HCT116 (cell line): ENCODE data around the gene GPR26. TPM values are rescaled to one million over a fixed set of nuclear protein-coding genes. Genes with fewer than 3 reads are reported as not detected.

Experiments
- ATAC-seq: fragments of 200-7000 bp; cut with Tn5 transposase; 2 replicates; pipeline ENCODE4 v1.9.1; 2020; ENCODE audit warnings: mild to moderate bottlenecking, moderate library complexity
- BruUV-seq: library from RNA; stranded (reverse); fragments of 400-500 nt; replicated peaks from 2 replicates; lab custom pipeline; 2021; lab: Mats Ljungman, UMichigan
- CTCF ChIA-PET: fragments of 300-600 bp; sonication (Branson Sonifier 250); formaldehyde crosslinking; loops from one replicate; lab custom pipeline; 2021; ENCODE audit warnings: antibody characterized with exemption; lab: Charles Lee
- POLR2A ChIA-PET: fragments of 300-600, 350-600 bp; sonication (Branson Sonifier 250); formaldehyde crosslinking; loops from one replicate; lab custom pipeline; 2021; ENCODE audit warnings: antibody characterized with exemption; lab: Charles Lee
- RAD21 ChIA-PET, 2 experiments: fragments of 300-600 bp; sonication (Branson Sonifier 250); formaldehyde crosslinking; loops; one replicate each; lab custom pipeline; 2023; ENCODE audit warnings: low total read pairs in 2 of 2; ENCODE audit not compliant: uncharacterized antibody in 2 of 2, unreplicated experiment in 2 of 2, low non-redundant PET in 1 of 2; lab: Charles Lee
- DNase-seq: peaks from one replicate; pipeline ENCODE4 v3.0.0-alpha.2; 2010; ENCODE audit warnings: low read depth, low spot score
- H2AFZ ChIP-seq: fragments of 200-600 bp; shearing (Covaris generic), sonication (generic); 2 replicates; pipeline ENCODE4 v1.6.1; 2017; ENCODE audit warnings: low read depth, mixed run types, mixed read lengths, antibody characterized with exemption, low read length; ENCODE audit not compliant: poor library complexity, severe bottlenecking
- H3K27ac ChIP-seq: 2 replicates; pipeline ENCODE4 v1.5.1; 2012; ENCODE audit warnings: low read depth, low read length
- H3K27me3 ChIP-seq: fragments of 200-600 bp; sonication (generic); 2 replicates; pipeline ENCODE4 v1.6.1; 2016; ENCODE audit warnings: mixed run types, low read length, mixed read lengths; ENCODE audit not compliant: insufficient read depth
- H3K36me3 ChIP-seq, 2 experiments: fragments of 200-500 bp in 1 of 2; fragments of 200-600 bp in 1 of 2; sonication (Bioruptor generic) in 1 of 2; sonication (generic) in 1 of 2; 2 replicates each; pipeline versions ENCODE4 v1.5.1 to v1.6.1; 2014 to 2016; ENCODE audit warnings: low read length in 2 of 2, inconsistent platforms in 1 of 2, mixed read lengths in 1 of 2, mixed run types in 1 of 2; ENCODE audit not compliant: insufficient read depth in 2 of 2, control insufficient read depth in 1 of 2
- H3K4me1 ChIP-seq, 2 experiments: fragments of 200-600 bp in 1 of 2; sonication (generic) in 1 of 2; 2 replicates each; pipeline versions ENCODE4 v1.5.1 to v1.6.1; 2012 to 2017; ENCODE audit warnings: low read length in 2 of 2, inconsistent platforms in 1 of 2, mild to moderate bottlenecking in 1 of 2, mixed read lengths in 1 of 2, mixed run types in 1 of 2, moderate library complexity in 1 of 2; ENCODE audit not compliant: insufficient read depth in 2 of 2, control insufficient read depth in 1 of 2
- H3K4me2 ChIP-seq: fragments of 200-600 bp; sonication (generic); 2 replicates; pipeline ENCODE4 v1.6.1; 2017; ENCODE audit warnings: mixed run types, low read length, mixed read lengths
- H3K4me3 ChIP-seq, 2 experiments: fragments of 200-600 bp in 1 of 2; sonication (generic) in 1 of 2; replicated peaks in 1 of 2; 2 replicates each; pipeline ENCODE4 v1.5.1; 2011 to 2016; ENCODE audit warnings: low read length in 2 of 2, control low read depth in 1 of 2, low read depth in 1 of 2, mild to moderate bottlenecking in 1 of 2, mixed read lengths in 1 of 2, mixed run types in 1 of 2
- H3K79me2 ChIP-seq: fragments of 200-600 bp; sonication (generic); 2 replicates; pipeline ENCODE4 v1.6.1; 2017; ENCODE audit warnings: mild to moderate bottlenecking, mixed run types, low read length, moderate library complexity, mixed read lengths; ENCODE audit not compliant: insufficient read depth
- H3K9ac ChIP-seq: fragments of 200-600 bp; sonication (generic); 2 replicates; pipeline ENCODE4 v1.6.1; 2016; ENCODE audit warnings: low read length, mixed read lengths
- H3K9me2 ChIP-seq: fragments of 200-600 bp; sonication (generic), shearing (Covaris generic); 2 replicates; pipeline ENCODE4 v1.6.1; 2017; ENCODE audit warnings: mixed run types, mild to moderate bottlenecking, moderate library complexity; ENCODE audit not compliant: insufficient read depth
- H3K9me3 ChIP-seq, 2 experiments: fragments of 200-500 bp in 1 of 2; fragments of 200-600 bp in 1 of 2; sonication (Bioruptor generic) in 1 of 2; sonication (generic) in 1 of 2; 2 replicates each; pipeline ENCODE4 v1.6.1; 2014 to 2017; ENCODE audit warnings: low read length in 2 of 2, mixed read lengths in 2 of 2, inconsistent platforms in 1 of 2, low read depth in 1 of 2, mild to moderate bottlenecking in 1 of 2, mixed run types in 1 of 2, moderate library complexity in 1 of 2; ENCODE audit not compliant: control insufficient read depth in 1 of 2, insufficient read depth in 1 of 2
- H4K20me1 ChIP-seq: fragments of 200-600 bp; sonication (generic), shearing (Covaris generic); 2 replicates; pipeline ENCODE4 v1.6.1; 2017; ENCODE audit warnings: mixed run types, mild to moderate bottlenecking, moderate library complexity; ENCODE audit not compliant: insufficient read depth
- ATF3 ChIP-seq: IDR thresholded peaks from 2 replicates; pipeline ENCODE4 v1.6.1; 2012
- CBX3 ChIP-seq: IDR thresholded peaks from 2 replicates; pipeline ENCODE4 v1.6.1; 2012; ENCODE audit warnings: low read depth
- CEBPB ChIP-seq: IDR thresholded peaks from 2 replicates; pipeline ENCODE4 v1.6.1; 2012; ENCODE audit warnings: low read depth
- CTCF ChIP-seq, 3 experiments: fragments of 200-600 bp in 1 of 3; sonication (generic) in 1 of 3; IDR thresholded peaks in 2 of 3; conservative IDR thresholded peaks in 1 of 3; 2 replicates each; pipeline ENCODE4 v1.5.1; 2012 to 2017; ENCODE audit warnings: low read depth in 2 of 3, low read length in 2 of 3, antibody characterized with exemption in 1 of 3, borderline replicate concordance in 1 of 3, control low read depth in 1 of 3, mild to moderate bottlenecking in 1 of 3, mixed read lengths in 1 of 3, mixed run types in 1 of 3, moderate library complexity in 1 of 3; ENCODE audit not compliant: insufficient read depth in 1 of 3
- EGR1 ChIP-seq: IDR thresholded peaks from 2 replicates; pipeline ENCODE4 v1.6.1; 2012; ENCODE audit warnings: low read depth
- ELF1 ChIP-seq: IDR thresholded peaks from 2 replicates; pipeline ENCODE4 v1.6.1; 2012; ENCODE audit warnings: low read depth, borderline replicate concordance
- EZH2 ChIP-seq: fragments of 200-600 bp; sonication (generic); IDR thresholded peaks from 2 replicates; pipeline ENCODE4 v1.6.1; 2017; ENCODE audit warnings: antibody characterized with exemption, mixed run types
- EZH2phosphoT487 ChIP-seq: fragments of 200-600 bp; IDR thresholded peaks from 2 replicates; pipeline ENCODE4 v1.6.1; 2018; ENCODE audit warnings: antibody characterized with exemption, borderline replicate concordance
- FOSL1 ChIP-seq: IDR thresholded peaks from 2 replicates; pipeline ENCODE4 v1.6.1; 2012; ENCODE audit warnings: low read depth
- RAD21 ChIP-seq: IDR thresholded peaks from 2 replicates; pipeline ENCODE4 v1.6.1; 2012; ENCODE audit warnings: low read depth, mild to moderate bottlenecking
- REST ChIP-seq: IDR thresholded peaks from 2 replicates; pipeline ENCODE4 v1.6.1; 2012; ENCODE audit warnings: low read depth
- SIN3A ChIP-seq: IDR thresholded peaks from 2 replicates; pipeline ENCODE4 v1.6.1; 2012; ENCODE audit warnings: low read depth
- SP1 ChIP-seq: IDR thresholded peaks from 2 replicates; pipeline ENCODE4 v1.6.1; 2012; ENCODE audit warnings: low read depth
- SRF ChIP-seq: IDR thresholded peaks from 2 replicates; pipeline ENCODE4 v1.6.1; 2012; ENCODE audit warnings: low read depth
- TCF7L2 ChIP-seq: IDR thresholded peaks from 2 replicates; pipeline ENCODE4 v1.7.0; 2011; ENCODE audit warnings: borderline replicate concordance, inconsistent platforms; ENCODE audit not compliant: insufficient read depth, insufficient read length; ENCODE audit errors: extremely low read depth
- YY1 ChIP-seq: IDR thresholded peaks from 2 replicates; pipeline ENCODE4 v1.6.1; 2011; ENCODE audit warnings: low read length, low read depth, moderate library complexity, mild to moderate bottlenecking; ENCODE audit not compliant: insufficient replicate concordance; ENCODE audit errors: extremely low read depth
- ZBTB33 ChIP-seq: IDR thresholded peaks from 2 replicates; pipeline ENCODE4 v1.6.1; 2011; ENCODE audit warnings: mild to moderate bottlenecking, low read length, moderate library complexity; ENCODE audit not compliant: insufficient replicate concordance; ENCODE audit errors: extremely low read depth
- ZFX ChIP-seq: fragments of 450-650 bp; IDR thresholded peaks from 2 replicates; pipeline ENCODE4 v1.6.1; 2017
- ZNF274 ChIP-seq: fragments of 200-500 bp; sonication (Bioruptor generic); IDR thresholded peaks from 2 replicates; pipeline ENCODE4 v1.6.1; 2014; ENCODE audit warnings: mild to moderate bottlenecking, low read depth, low read length, inconsistent platforms
- intact Hi-C: fragments of 100-400 bp; cut with micrococcal nuclease; formaldehyde crosslinking; loops from 2 replicates; pipeline ENCODE4 v1.10.0; 2022
- total RNA-seq: library from RNA; stranded (reverse); gene quantifications from one replicate; pipeline ENCODE4 v1.2.1, GENCODE V29; 2021; ENCODE audit not compliant: unreplicated experiment

GPR26 gene
- total RNA-seq, 1 experiment from 2014 or later: not detected

GRCh38 chr10:123618224-123618623 is 47.9 kb upstream of the GPR26 start:
- no TSS peak for BruUV-seq
- CTCF ChIA-PET: no interaction called here

More at GRCh38 chr10:123618224-123618623, 47.9 kb upstream of the GPR26 start:
- Histone ChIP-seq H3K27ac (no peak overlapping the region), H3K36me3 (no peaks in the 10 kb centered on the region), H3K4me3 (no peak overlapping the region), H3K4me2 (no peak overlapping the region), H3K27me3 (peaks cover 59% of the 10 kb centered on the region), H2AFZ (no peak overlapping the region), H3K9ac (no peak overlapping the region), H3K79me2 (no peaks in the 10 kb centered on the region), H4K20me1 (no peaks in the 10 kb centered on the region), H3K9me3 (no peaks in the 10 kb centered on the region), H3K9me2 (no peaks in the 10 kb centered on the region), H3K4me1 (no peaks in the 10 kb centered on the region)
- TF ChIP-seq SRF (no peak), EZH2 (no peak), EGR1 (no peak), ATF3 (no peak), ZBTB33 (no peak), CBX3 (no peak), ZFX (no peak), CTCF (IDR thresholded peaks at IDR 0.05 in 2 of 3, conservative IDR thresholded peaks at IDR 0.05 in 1 of 3; ENCODE audit: borderline replicate concordance in 1 of 3, insufficient read depth in 1 of 3, low read depth in 2 of 3, low read length in 2 of 3) (no peak), CEBPB (no peak), ZNF274 (no peak), SP1 (no peak), YY1 (no peak), ELF1 (no peak), EZH2phosphoT487 (no peak), RAD21 (no peak), REST (no peak), FOSL1 (no peak), TCF7L2 (no peak), SIN3A (no peak)
- intact Hi-C loops: no loop called here
- ChIA-PET RAD21 (no interaction called here), POLR2A (no interaction called here)
- ATAC-seq (no peak), DNase-seq (no peak)
